HG03039 (cell line): ENCODE data around the gene DDX1.
"Not testable (repeated sequence)": the region's sequence is repeated elsewhere in the genome, so short reads cannot be mapped to it uniquely, and the experiment has no call there.

Source experiments
- ATAC-seq: cut with Tn5 transposase; IDR thresholded peaks from one replicate; pipeline ENCODE4 v1.9.1; 2021; ENCODE audit warnings: mild to moderate bottlenecking, moderate library complexity; ENCODE audit not compliant: unreplicated experiment

DDX1 gene

GRCh38 chr2:15672961-15673918, 81.6 kb downstream of the DDX1 start:
- ATAC-seq: no peak

GRCh38 chr2:15673919-15674636, 82.4 kb downstream of the DDX1 start:
- no peak for ATAC-seq

- ATAC-seq: no peak
These were observed 83.2 kb downstream of the DDX1 start for GRCh38 chr2:15674637-15675455.

GRCh38 chr2:15675456-15676195, 84.0 kb downstream of the DDX1 start:
- ATAC-seq: no peak

GRCh38 chr2:15677141-15677843, 85.6 kb downstream of the DDX1 start:
- ATAC-seq: no peak

- no peak for ATAC-seq
These were observed 86.7 kb downstream of the DDX1 start for GRCh38 chr2:15678346-15678745.

GRCh38 chr2:15678909-15679308, 87.2 kb downstream of the DDX1 start:
- no peak for ATAC-seq

GRCh38 chr2:15679386-15679924, 87.8 kb downstream of the DDX1 start:
- ATAC-seq: no peak

GRCh38 chr2:15680132-15680531, 88.5 kb downstream of the DDX1 start:
- ATAC-seq: not testable (repeated sequence)
